IMR-90 (cell line): ENCODE measurements around the gene TMEM271. TPM values are rescaled to one million over a fixed set of nuclear protein-coding genes. Genes with fewer than 3 reads are reported as not detected.

Experiments
- ATAC-seq: fragments of 200-7000 bp; cut with Tn5 transposase; 2 replicates; pipeline ENCODE4 v1.9.1; 2020; ENCODE audit warnings: low read depth, mild to moderate bottlenecking, moderate library complexity
- BruUV-seq: library from RNA; stranded (reverse); fragments of 400-500 nt; replicated peaks from 2 replicates; lab custom pipeline; 2021; lab: Mats Ljungman, UMichigan
- CTCF ChIA-PET: fragments of 300-600 bp; formaldehyde crosslinking; extraction: SDS; loops from one replicate; lab custom pipeline; 2021; ENCODE audit warnings: antibody characterized with exemption; lab: Yijun Ruan, JAX
- POLR2A ChIA-PET: fragments of 300-600 bp; sonication (Branson Sonifier 250); formaldehyde crosslinking; loops from one replicate; lab custom pipeline; 2022; ENCODE audit warnings: antibody characterized with exemption; ENCODE audit not compliant: unreplicated experiment; lab: Charles Lee
- DNase-seq: peaks from one replicate; pipeline ENCODE4 v3.0.0; 2013
- H2AFZ ChIP-seq: replicated peaks from 2 replicates; pipeline ENCODE3; 2013; ENCODE audit warnings: low read length, mild to moderate bottlenecking; ENCODE audit not compliant: poor library complexity
- H2AK5ac ChIP-seq: 2 replicates; pipeline ENCODE4 v1.6.1; 2013; ENCODE audit warnings: low read depth, low read length, inconsistent platforms
- H2AK9ac ChIP-seq: replicated peaks from 2 replicates; pipeline ENCODE3; 2013; ENCODE audit warnings: mild to moderate bottlenecking, low read depth, low read length, moderate library complexity; ENCODE audit not compliant: poor library complexity
- H2BK120ac ChIP-seq: 2 replicates; pipeline ENCODE4 v1.6.1; 2013; ENCODE audit warnings: low read depth, low read length, inconsistent platforms
- H2BK15ac ChIP-seq: 3 replicates; pipeline ENCODE4 v1.6.1; 2013; ENCODE audit warnings: low read depth, low read length, inconsistent platforms
- H2BK20ac ChIP-seq: 2 replicates; pipeline ENCODE4 v1.6.1; 2013; ENCODE audit warnings: low read depth, mild to moderate bottlenecking, inconsistent platforms, low read length, moderate library complexity
- H2BK5ac ChIP-seq: 2 replicates; pipeline ENCODE4 v1.6.1; 2013; ENCODE audit warnings: mild to moderate bottlenecking, low read depth, low read length, inconsistent platforms; ENCODE audit not compliant: poor library complexity, severe bottlenecking
- H3K14ac ChIP-seq: replicated peaks from 2 replicates; pipeline ENCODE4 v1.6.1; 2013; ENCODE audit warnings: low read depth, low read length, inconsistent platforms
- H3K18ac ChIP-seq: 2 replicates; pipeline ENCODE4 v1.6.1; 2013; ENCODE audit warnings: low read depth, low read length, control low read depth
- H3K23ac ChIP-seq: 2 replicates; pipeline ENCODE4 v1.6.1; 2013; ENCODE audit warnings: low read depth, low read length, inconsistent platforms
- H3K27ac ChIP-seq: 2 replicates; pipeline ENCODE4 v1.5.1; 2013; ENCODE audit warnings: mild to moderate bottlenecking, control low read depth, low read length; ENCODE audit not compliant: insufficient read depth
- H3K27me3 ChIP-seq: 2 replicates; pipeline ENCODE4 v1.6.1; 2013; ENCODE audit warnings: low read length; ENCODE audit not compliant: control insufficient read depth, insufficient read depth
- H3K36me3 ChIP-seq: 2 replicates; pipeline ENCODE4 v1.6.1; 2013; ENCODE audit warnings: low read length, mixed read lengths; ENCODE audit not compliant: control insufficient read depth, insufficient read depth
- H3K4ac ChIP-seq: 2 replicates; pipeline ENCODE4 v1.6.1; 2013; ENCODE audit warnings: low read depth, low read length, inconsistent platforms
- H3K4me1 ChIP-seq: 2 replicates; pipeline ENCODE4 v1.6.1; 2013; ENCODE audit warnings: low read length, mixed read lengths; ENCODE audit not compliant: control insufficient read depth, insufficient read depth
- H3K4me2 ChIP-seq: 2 replicates; pipeline ENCODE4 v1.6.1; 2013; ENCODE audit warnings: low read depth, mild to moderate bottlenecking, control low read depth, low read length, moderate library complexity
- H3K4me3 ChIP-seq: 2 replicates; pipeline ENCODE4 v1.5.1; 2013; ENCODE audit warnings: low read depth, mild to moderate bottlenecking, control low read depth, low read length, moderate library complexity; ENCODE audit not compliant: insufficient read depth
- H3K56ac ChIP-seq: 2 replicates; pipeline ENCODE4 v1.6.1; 2013; ENCODE audit warnings: low read length, inconsistent platforms; ENCODE audit not compliant: insufficient read depth; ENCODE audit errors: extremely low read depth
- H3K79me1 ChIP-seq, 2 experiments: 2 replicates each; pipeline ENCODE4 v1.6.1; 2013; ENCODE audit warnings: low read length in 2 of 2, inconsistent platforms in 1 of 2, low read depth in 1 of 2
- H3K9ac ChIP-seq: 2 replicates; pipeline ENCODE4 v1.6.1; 2013; ENCODE audit warnings: low read depth, low read length, control low read depth
- H3K9me1 ChIP-seq: 2 replicates; pipeline ENCODE4 v1.6.1; 2013; ENCODE audit warnings: low read length, inconsistent platforms; ENCODE audit not compliant: insufficient read depth
- H3K9me3 ChIP-seq: 2 replicates; pipeline ENCODE4 v1.6.1; 2013; ENCODE audit warnings: low read length; ENCODE audit not compliant: control insufficient read depth, insufficient read depth
- H4K20me1 ChIP-seq: 2 replicates; pipeline ENCODE4 v1.6.1; 2013; ENCODE audit warnings: low read length, inconsistent platforms; ENCODE audit not compliant: insufficient read depth
- H4K5ac ChIP-seq: 2 replicates; pipeline ENCODE4 v1.6.1; 2013; ENCODE audit warnings: mild to moderate bottlenecking, low read depth, low read length, control low read depth
- H4K8ac ChIP-seq, 2 experiments: 2 replicates each; pipeline ENCODE4 v1.6.1; 2013; ENCODE audit warnings: low read depth in 2 of 2, low read length in 2 of 2, control low read depth in 1 of 2, inconsistent platforms in 1 of 2
- H4K91ac ChIP-seq: 2 replicates; pipeline ENCODE4 v1.6.1; 2013; ENCODE audit warnings: low read depth, low read length, inconsistent platforms; ENCODE audit not compliant: insufficient read depth
- BHLHE40 ChIP-seq: fragments of 150-350 bp; IDR thresholded peaks from 2 replicates; pipeline ENCODE4 v1.6.1; 2016; ENCODE audit warnings: mild to moderate bottlenecking, low read depth, low read length
- CEBPB ChIP-seq: IDR thresholded peaks from 2 replicates; pipeline ENCODE4 v1.6.1; 2012; ENCODE audit warnings: low read depth, low read length, improper control_type of control experiment
- CHD1 ChIP-seq: IDR thresholded peaks from 2 replicates; pipeline ENCODE4 v1.6.1; 2012; ENCODE audit warnings: low read depth, low read length, improper control_type of control experiment
- FOS ChIP-seq: fragments of 150-350 bp; IDR thresholded peaks from 2 replicates; pipeline ENCODE4 v1.6.1; 2016; ENCODE audit warnings: low read depth, low read length
- MAFK ChIP-seq: IDR thresholded peaks from 2 replicates; pipeline ENCODE4 v1.6.1; 2012; ENCODE audit warnings: low read depth, low read length, improper control_type of control experiment
- MAZ ChIP-seq: IDR thresholded peaks from 2 replicates; pipeline ENCODE4 v1.6.1; 2012; ENCODE audit warnings: low read depth, mild to moderate bottlenecking, low read length, improper control_type of control experiment, moderate library complexity, borderline replicate concordance
- MXI1 ChIP-seq: IDR thresholded peaks from 2 replicates; pipeline ENCODE4 v1.6.1; 2012; ENCODE audit warnings: low read depth, mild to moderate bottlenecking, low read length, moderate library complexity, borderline replicate concordance
- NFE2L2 ChIP-seq: fragments of 150-350 bp; IDR thresholded peaks from 2 replicates; pipeline ENCODE4 v1.6.1; 2016; ENCODE audit warnings: low read depth, mild to moderate bottlenecking, low read length
- POLR2A ChIP-seq: IDR thresholded peaks from 2 replicates; pipeline ENCODE4 v1.6.1; 2012; ENCODE audit warnings: mild to moderate bottlenecking, low read depth, low read length
- RCOR1 ChIP-seq: IDR thresholded peaks from 2 replicates; pipeline ENCODE4 v1.6.1; 2012; ENCODE audit warnings: mild to moderate bottlenecking, low read length, improper control_type of control experiment; ENCODE audit not compliant: insufficient replicate concordance
- RFX5 ChIP-seq: IDR thresholded peaks from 2 replicates; pipeline ENCODE4 v1.8.0; 2012; ENCODE audit warnings: low read depth, mild to moderate bottlenecking, low read length, moderate library complexity
- SMC3 ChIP-seq: fragments of 150-350 bp; IDR thresholded peaks from 2 replicates; pipeline ENCODE4 v1.6.1; 2016; ENCODE audit warnings: low read depth, mild to moderate bottlenecking, antibody characterized with exemption, low read length, moderate library complexity
- WGBS, 2 experiments: methylation state at CpG; one replicate each; pipeline versions ENCODE4 v1.1.5 to v1.1.7; 2013; ENCODE audit warnings: missing lambda C conversion rate in 2 of 2; ENCODE audit not compliant: insufficient read length in 1 of 2; ENCODE audit errors: extremely low coverage in 2 of 2; 5-methylcytosine and 5-hydroxymethylcytosine counted together
- dilution Hi-C: fragments of 300-500 bp; cut with HindIII; formaldehyde crosslinking; loops from one replicate; pipeline ENCODE4 v1.14.3; 2018; ENCODE audit warnings: low sequenced_read_pairs; ENCODE audit not compliant: unreplicated experiment
- in situ Hi-C: fragments of 300-500 bp; cut with MboI; formaldehyde crosslinking; loops from 3 replicates; pipeline ENCODE4 v1.14.3; 2019; ENCODE audit warnings: low sequenced_read_pairs, inconsistent platforms, mixed read lengths
- intact Hi-C: fragments of 100-400 bp; cut with micrococcal nuclease; formaldehyde crosslinking; loops from 2 replicates; pipeline ENCODE4 v1.10.0; 2022
- polyA plus RNA-seq, 3 experiments: library from polyadenylated mRNA; depleted of rRNA; stranded (reverse); fragments of >200 nt; gene quantifications; 2 replicates each; pipeline ENCODE4 v1.2.3, GENCODE V29; 2012; ENCODE audit warnings: low replicate concordance in 1 of 3
- total RNA-seq: library from RNA; depleted of rRNA; stranded (reverse); fragments of >200 nt; gene quantifications from 2 replicates; pipeline ENCODE4 v1.2.3, GENCODE V29; 2012
- TF ChIP-seq, protein P1 (sequence below): conservative IDR thresholded peaks from 2 replicates; pipeline ENCODE4 v1.5.1; 2012; ENCODE audit warnings: mild to moderate bottlenecking, low read depth, low read length, improper control_type of control experiment
- TF ChIP-seq, protein P2 (sequence below): fragments of 150-350 bp; IDR thresholded peaks from 2 replicates; pipeline ENCODE4 v1.6.1; 2016; ENCODE audit warnings: low read depth, mild to moderate bottlenecking, low read length, moderate library complexity, borderline replicate concordance
- TF ChIP-seq, protein P3 (sequence below): fragments of 150-350 bp; IDR thresholded peaks from 2 replicates; pipeline ENCODE4 v1.6.1; 2017; ENCODE audit warnings: mild to moderate bottlenecking, antibody characterized with exemption, low read length, low read depth

TMEM271 gene
- total and polyA plus RNA-seq, 2 of the 4 experiments (the other 2 are of a cell fraction): not detected

DNA sequence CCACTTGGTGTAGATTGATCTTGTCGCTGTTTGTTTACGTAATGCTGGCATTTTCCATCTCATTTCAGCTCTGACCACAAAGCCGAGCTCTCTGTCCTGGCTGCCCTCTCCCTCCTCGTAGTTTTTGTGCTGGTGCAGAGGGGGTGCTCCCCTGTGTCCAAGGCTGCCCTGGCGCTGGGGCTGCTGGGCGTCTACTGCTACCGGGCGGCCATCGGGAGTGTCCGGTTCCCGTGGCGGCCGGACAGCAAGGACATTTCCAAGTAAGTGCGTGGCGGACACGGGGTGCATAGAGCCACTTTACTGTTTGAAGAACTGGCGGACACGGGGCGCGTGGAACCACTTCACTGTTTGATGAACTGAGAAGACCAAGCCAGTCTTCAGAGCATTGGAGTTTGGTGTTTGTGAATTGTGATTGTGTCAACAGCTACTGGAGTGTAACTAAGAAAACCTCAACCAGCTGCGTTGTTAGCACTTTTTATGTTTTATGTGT is 49.1 kb downstream of the TMEM271 start:
- Histone ChIP-seq H2AFZ (no peak overlapping the region), H3K4me2 (no peak overlapping the region), H4K5ac (no peak overlapping the region), H2AK5ac (no peak overlapping the region), H3K4me1 (no peaks in the 10 kb centered on the region), H3K23ac (no peak overlapping the region), H3K36me3 (peaks cover 61% of the 10 kb centered on the region), H3K14ac (no peak overlapping the region), H3K4ac (no peak overlapping the region), H4K20me1 (no peaks in the 10 kb centered on the region), H2BK20ac (no peak overlapping the region), H3K27ac (no peak overlapping the region), H3K9me1 (no peaks in the 10 kb centered on the region), H3K9ac (no peak overlapping the region), H2AK9ac (no peak overlapping the region), H4K8ac (no peak overlapping the region), H3K4me3 (no peak overlapping the region), H3K9me3 (no peaks in the 10 kb centered on the region), H2BK5ac (no peak overlapping the region), H3K56ac (no peak overlapping the region), H4K91ac (no peak overlapping the region), H3K79me1 (peaks cover 0 to 4% of the 10 kb centered on the region in 2 experiments; a peak in 2 of 4 replicates), H3K18ac (no peak overlapping the region), H3K27me3 (no peaks in the 10 kb centered on the region), H2BK120ac (no peak overlapping the region), H2BK15ac (no peak overlapping the region)
- CTCF ChIA-PET: no interaction called here
- POLR2A ChIA-PET: no interaction called here
- dilution Hi-C loops (no loop called here), intact Hi-C loops (no loop called here), in situ Hi-C loops (no loop called here)
- ATAC-seq: no peak
- WGBS, 2 experiments: 92% methylated on average over 17 of the region's 21 CpGs; no CpG with 5 or more reads in 1 of the 2 experiments
- no TSS peak for BruUV-seq
- TF ChIP-seq BHLHE40: no peak
- TF ChIP-seq FOS: no peak
- TF ChIP-seq, protein P1, sequence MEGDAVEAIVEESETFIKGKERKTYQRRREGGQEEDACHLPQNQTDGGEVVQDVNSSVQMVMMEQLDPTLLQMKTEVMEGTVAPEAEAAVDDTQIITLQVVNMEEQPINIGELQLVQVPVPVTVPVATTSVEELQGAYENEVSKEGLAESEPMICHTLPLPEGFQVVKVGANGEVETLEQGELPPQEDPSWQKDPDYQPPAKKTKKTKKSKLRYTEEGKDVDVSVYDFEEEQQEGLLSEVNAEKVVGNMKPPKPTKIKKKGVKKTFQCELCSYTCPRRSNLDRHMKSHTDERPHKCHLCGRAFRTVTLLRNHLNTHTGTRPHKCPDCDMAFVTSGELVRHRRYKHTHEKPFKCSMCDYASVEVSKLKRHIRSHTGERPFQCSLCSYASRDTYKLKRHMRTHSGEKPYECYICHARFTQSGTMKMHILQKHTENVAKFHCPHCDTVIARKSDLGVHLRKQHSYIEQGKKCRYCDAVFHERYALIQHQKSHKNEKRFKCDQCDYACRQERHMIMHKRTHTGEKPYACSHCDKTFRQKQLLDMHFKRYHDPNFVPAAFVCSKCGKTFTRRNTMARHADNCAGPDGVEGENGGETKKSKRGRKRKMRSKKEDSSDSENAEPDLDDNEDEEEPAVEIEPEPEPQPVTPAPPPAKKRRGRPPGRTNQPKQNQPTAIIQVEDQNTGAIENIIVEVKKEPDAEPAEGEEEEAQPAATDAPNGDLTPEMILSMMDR: no peak
- TF ChIP-seq MAFK: no peak
- TF ChIP-seq CEBPB: no peak
- TF ChIP-seq SMC3: no peak
- no peak for TF ChIP-seq MXI1
- TF ChIP-seq NFE2L2: no peak
- no peak for TF ChIP-seq RFX5
- TF ChIP-seq MAZ: no peak
- no peak for TF ChIP-seq RCOR1
- TF ChIP-seq, protein P2, sequence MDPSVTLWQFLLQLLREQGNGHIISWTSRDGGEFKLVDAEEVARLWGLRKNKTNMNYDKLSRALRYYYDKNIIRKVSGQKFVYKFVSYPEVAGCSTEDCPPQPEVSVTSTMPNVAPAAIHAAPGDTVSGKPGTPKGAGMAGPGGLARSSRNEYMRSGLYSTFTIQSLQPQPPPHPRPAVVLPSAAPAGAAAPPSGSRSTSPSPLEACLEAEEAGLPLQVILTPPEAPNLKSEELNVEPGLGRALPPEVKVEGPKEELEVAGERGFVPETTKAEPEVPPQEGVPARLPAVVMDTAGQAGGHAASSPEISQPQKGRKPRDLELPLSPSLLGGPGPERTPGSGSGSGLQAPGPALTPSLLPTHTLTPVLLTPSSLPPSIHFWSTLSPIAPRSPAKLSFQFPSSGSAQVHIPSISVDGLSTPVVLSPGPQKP: no peak
- TF ChIP-seq CHD1: no peak
- TF ChIP-seq, protein P3, sequence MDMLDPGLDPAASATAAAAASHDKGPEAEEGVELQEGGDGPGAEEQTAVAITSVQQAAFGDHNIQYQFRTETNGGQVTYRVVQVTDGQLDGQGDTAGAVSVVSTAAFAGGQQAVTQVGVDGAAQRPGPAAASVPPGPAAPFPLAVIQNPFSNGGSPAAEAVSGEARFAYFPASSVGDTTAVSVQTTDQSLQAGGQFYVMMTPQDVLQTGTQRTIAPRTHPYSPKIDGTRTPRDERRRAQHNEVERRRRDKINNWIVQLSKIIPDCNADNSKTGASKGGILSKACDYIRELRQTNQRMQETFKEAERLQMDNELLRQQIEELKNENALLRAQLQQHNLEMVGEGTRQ: no peak
- no peak for TF ChIP-seq POLR2A
- no peak for DNase-seq
